HuH-7 (cell line): ENCODE data around the gene CACNA2D4.

Experiments used
- DNase-seq: peaks from one replicate; pipeline ENCODE4 v3.0.0; 2011; ENCODE audit warnings: low spot score

CACNA2D4 gene

GRCh38 chr12:1778911-1779310 lies 139.5 kb downstream of the CACNA2D4 start:
- DNase-seq: no peak

GRCh38 chr12:1777798-1778197 lies 140.7 kb downstream of the CACNA2D4 start:
- no peak for DNase-seq

GRCh38 chr12:1776170-1776921 lies 142.1 kb downstream of the CACNA2D4 start:
- DNase-seq: no peak

- no peak for DNase-seq
These were observed 144.4 kb downstream of the CACNA2D4 start for GRCh38 chr12:1773937-1774655.

- no peak for DNase-seq
These were observed 148.5 kb downstream of the CACNA2D4 start for GRCh38 chr12:1769809-1770494.

- no peak for DNase-seq
These were observed 149.8 kb downstream of the CACNA2D4 start for GRCh38 chr12:1768615-1769014.

GRCh38 chr12:1767407-1768090 lies 150.9 kb downstream of the CACNA2D4 start:
- DNase-seq: no peak

GRCh38 chr12:1766110-1766509 lies 152.3 kb downstream of the CACNA2D4 start:
- no peak for DNase-seq

GRCh38 chr12:1763153-1763552 lies 155.3 kb downstream of the CACNA2D4 start:
- DNase-seq: no peak

- no peak for DNase-seq
These were observed 156.6 kb downstream of the CACNA2D4 start for GRCh38 chr12:1761857-1762256.

GRCh38 chr12:1760566-1761382 lies 157.7 kb downstream of the CACNA2D4 start:
- DNase-seq: no peak

GRCh38 chr12:1758887-1759286 lies 159.6 kb downstream of the CACNA2D4 start:
- DNase-seq: no peak

- no peak for DNase-seq
These were observed 160.1 kb downstream of the CACNA2D4 start for GRCh38 chr12:1758376-1758775.

GRCh38 chr12:1750300-1750699 lies 168.2 kb downstream of the CACNA2D4 start:
- DNase-seq: no peak

GRCh38 chr12:1749019-1749418 lies 169.4 kb downstream of the CACNA2D4 start:
- no peak for DNase-seq

GRCh38 chr12:1747609-1748008 lies 170.8 kb downstream of the CACNA2D4 start:
- no peak for DNase-seq

GRCh38 chr12:1744932-1745331 lies 173.5 kb downstream of the CACNA2D4 start:
- no peak for DNase-seq
